ENCODE results near the gene DBX1. TPM values are rescaled to one million over a fixed set of nuclear protein-coding genes. Genes with fewer than 3 reads are reported as not detected.
"Not testable (repeated sequence)": the region's sequence is repeated elsewhere in the genome, so short reads cannot be mapped to it uniquely, and the experiment has no call there.

The DBX1 gene
- total RNA-seq, 1 donor from 2014 or later, result not detected

DNA sequence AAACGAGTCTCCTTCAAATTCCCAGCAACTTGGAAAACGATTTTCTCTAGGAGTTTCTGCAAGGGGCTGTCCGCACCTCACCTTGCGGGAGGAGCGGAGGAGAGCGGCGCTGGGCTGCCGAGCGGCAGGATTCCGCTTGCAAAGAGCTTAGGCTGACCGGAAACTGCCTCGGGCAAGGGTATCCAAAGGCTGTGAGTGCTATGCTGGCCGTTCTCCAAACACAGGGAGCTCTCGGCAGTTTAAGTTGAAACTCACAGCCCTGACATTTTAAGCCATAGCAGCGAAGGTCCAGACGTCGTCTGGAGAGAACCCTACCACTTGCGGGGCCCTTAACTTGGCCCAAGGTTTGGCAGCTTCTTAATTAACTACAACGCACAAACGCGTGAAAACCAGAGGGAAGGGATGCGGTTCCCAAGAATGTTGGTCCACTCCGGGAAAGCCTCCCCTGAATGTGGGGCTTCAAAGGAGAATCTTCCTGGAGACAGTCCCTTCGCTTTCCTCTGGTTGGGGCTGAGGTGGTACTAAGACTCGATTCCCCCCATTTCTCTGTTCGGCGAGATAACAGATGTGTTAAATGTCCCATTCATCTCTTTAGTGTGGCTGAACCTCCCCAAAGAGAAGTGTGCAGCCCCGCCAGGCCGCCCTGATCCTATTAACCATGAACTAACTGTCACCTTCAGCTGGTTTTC lies 1.1 kb upstream of the DBX1 start:
- no peak for DNase-seq

DNA sequence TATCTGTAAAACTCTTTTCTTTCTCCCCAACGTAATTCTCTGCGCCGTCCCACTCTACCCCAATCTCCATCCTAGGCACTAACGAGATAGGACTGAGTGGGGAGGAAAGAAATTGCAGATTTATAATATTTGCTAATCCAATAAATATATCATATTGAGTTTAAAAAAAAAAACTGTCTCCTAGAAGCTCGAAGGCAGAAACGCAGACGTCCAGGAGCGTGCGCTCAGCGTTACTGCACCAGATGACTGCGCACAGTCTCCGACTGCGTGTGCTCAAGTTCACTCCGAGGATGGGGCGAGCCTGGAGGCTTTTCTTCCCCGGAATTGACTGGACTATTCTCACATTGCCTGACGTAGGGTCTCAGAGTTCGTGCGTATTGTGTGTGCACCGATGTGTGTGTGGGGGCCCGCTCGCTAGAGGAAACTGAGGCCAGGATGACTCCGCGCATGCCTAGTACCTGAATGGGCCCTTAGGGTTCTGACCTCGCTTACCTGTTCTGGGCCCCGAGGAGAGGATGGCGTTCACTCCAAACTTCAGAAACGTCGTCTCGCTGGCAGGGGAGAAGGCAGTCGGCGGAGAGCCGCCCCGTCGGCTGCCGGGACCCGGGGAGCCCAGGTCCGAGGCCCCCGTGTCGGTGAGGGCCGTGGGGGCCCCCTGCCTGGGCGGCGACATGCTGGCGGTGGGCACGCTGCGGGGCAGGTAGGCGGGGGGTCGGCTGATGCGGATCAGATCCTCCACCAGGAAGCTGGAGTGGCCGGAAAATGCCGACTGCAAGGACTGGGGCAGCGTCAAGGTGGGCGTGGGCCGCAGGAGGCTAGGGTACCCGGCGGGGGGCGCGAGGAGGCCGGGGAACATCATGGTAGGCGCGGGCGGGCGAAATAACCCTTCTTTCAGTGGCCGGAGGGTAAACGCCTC lies 551 bp downstream of the DBX1 start:
- DNase-seq, result no peak

- no peak for DNase-seq
Measured at GRCh38 chr11:20158597-20159257, 1.5 kb downstream of the DBX1 start.

DNA sequence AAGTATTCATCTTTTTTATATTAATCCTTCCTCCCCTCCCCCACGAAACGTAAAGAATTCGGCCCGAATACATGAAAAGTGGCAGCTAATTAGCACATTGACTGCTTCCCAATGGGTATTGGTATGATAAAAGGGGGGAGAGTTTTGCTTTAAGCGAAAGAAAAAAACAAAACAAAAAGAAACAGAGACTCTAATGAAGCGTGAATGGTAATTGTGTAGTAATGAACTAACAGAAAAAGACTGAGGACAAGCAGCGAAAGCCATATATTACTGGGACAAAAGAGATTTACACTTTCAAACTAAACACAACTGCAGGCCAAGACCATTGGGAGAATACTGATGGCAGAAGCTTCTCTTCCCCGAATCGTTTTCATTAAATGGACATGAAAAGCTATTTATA lies 2.5 kb downstream of the DBX1 start:
- DNase-seq, result no peak

DNA sequence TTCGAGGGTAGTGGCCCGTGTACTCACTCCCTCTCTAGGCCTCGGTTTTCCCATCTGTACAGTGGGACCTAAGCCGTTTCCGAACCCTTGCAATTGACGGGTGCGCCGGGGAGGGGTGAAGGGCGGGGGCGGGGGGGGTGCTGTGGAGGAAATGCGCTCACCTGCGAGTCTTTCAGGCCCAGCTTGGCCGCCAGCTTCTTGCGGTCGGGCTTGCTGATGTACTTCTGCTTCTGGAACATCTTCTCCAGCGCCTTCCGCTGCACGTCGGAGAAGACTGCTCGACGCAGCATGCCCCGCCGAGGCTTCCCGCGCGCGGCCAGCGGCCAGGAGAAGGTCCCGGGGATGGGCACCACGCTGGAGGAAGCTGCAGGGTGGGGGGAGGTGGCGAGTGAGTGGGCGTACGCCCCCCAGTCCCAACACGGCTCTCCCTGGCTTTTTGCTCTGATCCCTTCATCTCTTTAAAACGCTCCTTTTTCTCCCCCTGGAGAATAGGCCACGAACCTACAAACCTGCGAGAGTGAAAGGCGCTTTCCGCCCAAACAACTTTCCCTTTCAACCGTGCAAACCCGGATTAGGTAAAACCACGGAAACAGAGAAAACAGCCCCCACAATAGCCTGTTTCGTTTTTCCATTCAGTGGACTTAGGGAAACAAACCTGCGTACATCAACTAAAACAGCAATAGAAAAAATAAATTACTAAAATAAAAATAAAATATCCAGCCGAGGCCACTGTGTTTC lies 3.2 kb downstream of the DBX1 start:
- no peak for DNase-seq

DNA sequence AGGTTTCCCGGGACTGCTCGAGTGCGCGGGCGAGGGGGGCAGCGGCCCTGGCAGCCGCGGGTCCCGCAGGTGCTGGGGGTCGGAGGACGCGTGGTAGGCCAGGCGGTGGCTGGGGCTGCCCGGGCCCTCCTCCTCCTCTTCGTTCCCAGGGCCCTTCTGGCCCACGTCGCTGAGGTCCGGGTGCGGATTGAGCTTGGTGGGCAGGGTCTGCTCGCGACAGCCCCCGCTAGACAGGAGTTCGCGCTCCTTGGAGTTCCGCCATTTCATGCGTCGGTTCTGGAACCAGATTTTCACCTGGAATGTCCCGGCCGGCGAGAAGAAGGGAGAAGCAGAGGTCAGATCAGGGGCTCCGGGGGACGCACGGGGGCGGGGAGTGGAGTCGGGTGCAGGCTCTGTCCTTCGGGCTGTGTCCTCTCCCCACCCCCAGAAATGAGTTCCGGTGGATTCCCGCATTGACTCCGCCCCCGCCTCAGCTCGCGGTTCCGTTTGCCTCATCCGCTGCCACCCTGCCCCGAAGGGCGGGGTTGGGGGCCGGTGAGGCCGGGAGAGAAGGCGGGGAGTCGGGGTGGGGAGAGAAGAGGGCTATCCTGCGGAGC lies 3.9 kb downstream of the DBX1 start:
- no peak for DNase-seq

- no peak for DNase-seq
Measured at GRCh38 chr11:20155683-20156279, 4.5 kb downstream of the DBX1 start.

DNA sequence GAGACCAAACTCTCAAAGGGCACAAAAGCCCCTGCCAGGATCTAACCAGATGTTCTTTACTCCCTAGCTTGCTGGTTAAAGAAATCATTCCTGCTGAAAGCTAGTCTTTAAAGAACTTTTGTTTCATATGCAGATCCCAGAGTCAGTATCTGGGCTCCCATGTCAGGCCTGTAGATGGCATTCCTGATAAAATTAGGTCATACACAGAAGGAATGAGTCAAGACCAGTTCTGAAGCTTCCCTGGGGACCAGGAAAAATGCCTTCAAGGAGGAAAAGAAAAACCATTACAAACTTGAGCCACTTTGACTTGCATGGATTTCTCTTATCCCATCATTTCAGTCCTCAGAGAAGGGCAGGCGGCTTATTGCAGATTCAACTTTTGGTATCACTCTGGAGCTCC lies 5.9 kb downstream of the DBX1 start:
- DNase-seq, result no peak

DNA sequence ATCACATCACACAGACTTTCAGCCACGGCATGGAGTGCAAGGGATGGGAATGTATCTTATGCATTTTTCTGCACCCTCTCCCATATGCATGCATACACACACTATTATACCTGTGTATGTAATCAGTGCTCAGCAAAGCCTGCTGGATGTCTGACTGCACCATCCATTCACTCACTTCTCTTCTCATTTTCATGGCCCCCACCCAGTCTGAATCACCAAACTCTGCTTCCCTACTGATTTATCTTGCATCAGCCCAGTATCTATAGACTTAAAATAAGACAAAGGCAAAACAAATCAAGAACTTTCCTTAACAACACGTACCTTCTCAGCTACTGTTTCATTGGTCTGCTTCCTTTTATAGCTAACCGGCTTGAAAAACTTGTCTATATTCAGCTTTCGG lies 21.6 kb downstream of the DBX1 start:
- DNase-seq, result no peak

- DNase-seq, result no peak
Measured at GRCh38 chr11:20137637-20138036, 22.6 kb downstream of the DBX1 start.

- DNase-seq, result no peak
Measured at GRCh38 chr11:20134991-20135736, 25.1 kb downstream of the DBX1 start.

GRCh38 chr11:20132667-20133039 lies 27.6 kb downstream of the DBX1 start:
- no peak for DNase-seq

DNA sequence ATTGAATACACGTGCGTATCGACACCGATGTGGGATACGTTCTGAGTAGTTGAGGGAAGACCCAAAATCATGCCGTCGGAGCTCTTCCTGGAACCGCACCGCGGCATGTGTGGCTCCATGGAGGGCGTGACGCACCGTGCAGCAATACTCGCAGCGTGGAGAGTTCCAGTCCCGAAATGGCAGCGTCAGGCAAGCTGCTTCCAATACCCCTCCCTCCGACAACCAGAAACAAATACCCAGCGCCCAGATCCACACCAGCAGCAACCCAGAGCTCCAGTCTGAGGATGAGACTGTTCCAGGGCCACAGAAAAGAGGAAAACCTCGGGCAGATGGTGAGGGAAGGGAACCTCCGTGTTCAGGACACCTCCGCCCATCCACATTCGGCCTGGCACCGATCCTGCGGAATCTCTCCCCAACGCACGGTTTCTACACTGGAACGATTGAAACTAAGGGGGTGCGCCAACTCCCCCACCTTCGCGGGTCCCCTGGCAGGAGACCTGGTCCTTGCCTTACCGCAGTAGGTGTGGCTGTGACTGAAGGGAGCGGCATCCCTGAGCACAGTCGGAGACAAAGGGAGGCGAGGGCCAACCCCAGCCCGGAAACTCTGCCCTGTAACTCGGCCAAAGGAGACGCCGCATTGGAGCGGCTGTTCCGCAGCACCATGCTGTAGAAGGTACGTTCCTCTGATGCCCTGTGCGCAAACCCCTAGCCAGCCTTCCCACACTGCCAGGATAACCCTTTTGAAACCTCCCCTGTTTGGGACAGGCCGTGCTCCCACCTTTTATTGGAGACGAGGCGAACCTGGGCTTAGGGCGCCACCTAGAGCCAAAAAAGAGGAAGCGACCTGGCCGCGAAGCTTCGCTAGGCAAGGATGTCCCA lies 28.2 kb downstream of the DBX1 start:
- peak; percentile 40 for DNase-seq

GRCh38 chr11:20129665-20130064 lies 30.6 kb downstream of the DBX1 start:
- DNase-seq, result no peak

- DNase-seq, result not testable (repeated sequence)
Measured at GRCh38 chr11:20128528-20128825, 31.8 kb downstream of the DBX1 start.

DNA sequence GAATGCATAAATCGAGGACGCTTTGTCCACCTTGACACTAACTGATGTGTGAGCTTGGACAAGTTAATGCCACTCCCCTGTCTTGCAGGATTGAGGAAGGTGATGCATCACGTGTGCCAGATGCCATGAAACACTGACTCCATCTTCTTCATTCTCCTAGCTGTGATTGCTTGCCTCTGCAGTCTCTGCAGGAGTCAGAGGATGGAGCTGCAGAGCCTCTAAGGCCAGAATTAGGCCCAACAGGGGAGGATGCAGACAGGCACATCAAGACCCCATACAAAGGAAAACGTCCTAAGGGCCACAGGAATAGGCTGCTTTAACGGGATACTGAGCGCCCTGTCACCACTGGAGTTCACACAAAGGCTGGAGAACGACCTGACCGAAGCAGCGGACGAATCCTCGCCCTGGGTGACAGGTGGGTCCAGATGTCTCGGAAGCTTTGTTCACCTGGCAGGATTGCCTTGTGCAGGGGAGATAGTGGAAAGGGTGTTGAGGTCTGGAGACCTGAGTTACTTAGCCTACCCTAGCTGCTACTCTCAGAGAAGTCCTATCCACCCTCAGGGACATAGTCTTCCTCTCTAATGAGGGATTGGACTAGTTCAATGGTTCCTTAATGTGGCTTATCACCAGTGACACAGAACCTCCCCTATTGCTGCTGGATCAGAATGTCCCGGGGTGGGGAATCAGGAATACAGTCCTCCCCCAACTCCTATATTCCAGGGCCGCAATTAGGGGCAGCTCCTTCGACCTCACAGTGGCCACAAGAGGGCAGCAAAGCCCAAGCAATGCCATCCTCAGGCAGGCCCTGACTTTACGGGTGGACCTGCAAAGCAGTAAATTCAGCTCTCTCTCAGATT lies 32.4 kb downstream of the DBX1 start:
- DNase-seq, result no peak

DNA sequence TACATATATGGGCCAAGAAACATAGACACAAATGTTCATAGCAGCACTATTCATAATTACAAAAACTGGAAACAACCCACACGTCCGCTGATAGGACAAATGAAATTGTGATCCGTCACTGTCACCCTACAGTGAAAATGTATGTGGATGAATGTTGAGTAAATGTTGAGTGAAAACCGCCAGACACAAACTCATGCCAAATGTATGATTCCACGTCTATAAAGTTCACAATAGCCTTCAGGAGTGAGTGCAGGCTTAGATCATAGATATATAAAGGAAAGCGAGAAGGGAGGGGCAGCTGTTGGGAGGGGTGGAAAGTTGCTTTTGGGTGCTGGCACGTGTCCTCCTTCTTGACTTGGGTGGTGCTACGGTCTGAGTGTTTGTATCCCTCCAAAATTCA lies 33.6 kb downstream of the DBX1 start:
- no peak for DNase-seq

- DNase-seq, result no peak
Measured at GRCh38 chr11:20125927-20126326, 34.3 kb downstream of the DBX1 start.

DNA sequence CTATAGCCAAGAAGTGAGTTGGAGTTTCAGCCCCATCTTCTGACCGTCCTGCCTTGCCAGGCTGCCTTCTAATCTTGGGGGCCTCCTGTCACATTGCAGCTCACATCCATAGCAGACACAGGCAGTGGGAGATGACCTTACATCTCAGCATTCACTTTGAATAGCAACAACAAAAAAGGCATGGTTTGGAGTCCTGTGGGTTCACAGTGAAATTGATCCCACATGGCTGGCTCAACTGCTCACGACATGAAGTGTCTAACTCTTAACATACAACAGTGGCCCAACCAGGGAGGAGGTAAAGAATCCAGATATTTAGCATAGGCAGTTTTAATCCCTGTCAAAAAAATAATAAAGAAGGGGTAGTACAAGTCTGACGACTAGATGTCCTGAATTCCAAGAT lies 38.1 kb downstream of the DBX1 start:
- no peak for DNase-seq

All from skin of body (tissue), 2 donors.